ENCODE data around the gene GPR63.

Gene GPR63

GRCh38 chr6:96864216-96865054, 27.2 kb upstream of the GPR63 start:
- TF ChIP-seq, protein P1, sequence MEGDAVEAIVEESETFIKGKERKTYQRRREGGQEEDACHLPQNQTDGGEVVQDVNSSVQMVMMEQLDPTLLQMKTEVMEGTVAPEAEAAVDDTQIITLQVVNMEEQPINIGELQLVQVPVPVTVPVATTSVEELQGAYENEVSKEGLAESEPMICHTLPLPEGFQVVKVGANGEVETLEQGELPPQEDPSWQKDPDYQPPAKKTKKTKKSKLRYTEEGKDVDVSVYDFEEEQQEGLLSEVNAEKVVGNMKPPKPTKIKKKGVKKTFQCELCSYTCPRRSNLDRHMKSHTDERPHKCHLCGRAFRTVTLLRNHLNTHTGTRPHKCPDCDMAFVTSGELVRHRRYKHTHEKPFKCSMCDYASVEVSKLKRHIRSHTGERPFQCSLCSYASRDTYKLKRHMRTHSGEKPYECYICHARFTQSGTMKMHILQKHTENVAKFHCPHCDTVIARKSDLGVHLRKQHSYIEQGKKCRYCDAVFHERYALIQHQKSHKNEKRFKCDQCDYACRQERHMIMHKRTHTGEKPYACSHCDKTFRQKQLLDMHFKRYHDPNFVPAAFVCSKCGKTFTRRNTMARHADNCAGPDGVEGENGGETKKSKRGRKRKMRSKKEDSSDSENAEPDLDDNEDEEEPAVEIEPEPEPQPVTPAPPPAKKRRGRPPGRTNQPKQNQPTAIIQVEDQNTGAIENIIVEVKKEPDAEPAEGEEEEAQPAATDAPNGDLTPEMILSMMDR (IDR thresholded peaks at IDR 0.05): no peak
- TF ChIP-seq ZFX (IDR thresholded peaks at IDR 0.05; ENCODE audit: borderline replicate concordance): no peak
- no peak overlapping the region for H3K27ac ChIP-seq

DNA sequence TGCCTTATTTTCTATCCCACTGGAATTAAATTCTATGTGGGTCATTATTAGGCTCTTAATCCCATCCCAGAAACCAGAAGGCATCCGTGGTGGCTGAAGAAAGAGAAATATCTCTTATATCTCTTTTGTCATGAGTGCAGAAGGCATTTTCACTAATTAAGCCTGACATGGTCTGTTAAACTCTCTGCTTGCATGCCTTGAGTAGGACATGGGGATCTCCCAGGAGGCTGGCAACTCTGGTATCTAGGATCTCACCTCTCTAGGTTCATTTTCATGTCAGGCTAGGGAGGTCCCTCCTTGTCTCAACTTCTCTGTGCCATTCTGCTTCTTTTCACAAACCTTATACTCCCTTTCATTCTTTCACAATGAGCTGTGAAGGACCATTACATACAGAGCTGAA, 25.3 kb upstream of the GPR63 start:
- no peak overlapping the region for H3K27ac ChIP-seq
- no peak for TF ChIP-seq ZFX (IDR thresholded peaks at IDR 0.05; ENCODE audit: borderline replicate concordance)
- TF ChIP-seq, protein P1 (IDR thresholded peaks at IDR 0.05): no peak

GRCh38 chr6:96861588-96861987, 24.3 kb upstream of the GPR63 start:
- TF ChIP-seq ZFX (IDR thresholded peaks at IDR 0.05; ENCODE audit: borderline replicate concordance): no peak
- TF ChIP-seq, protein P1 (IDR thresholded peaks at IDR 0.05): no peak
- no peak overlapping the region for H3K27ac ChIP-seq

DNA sequence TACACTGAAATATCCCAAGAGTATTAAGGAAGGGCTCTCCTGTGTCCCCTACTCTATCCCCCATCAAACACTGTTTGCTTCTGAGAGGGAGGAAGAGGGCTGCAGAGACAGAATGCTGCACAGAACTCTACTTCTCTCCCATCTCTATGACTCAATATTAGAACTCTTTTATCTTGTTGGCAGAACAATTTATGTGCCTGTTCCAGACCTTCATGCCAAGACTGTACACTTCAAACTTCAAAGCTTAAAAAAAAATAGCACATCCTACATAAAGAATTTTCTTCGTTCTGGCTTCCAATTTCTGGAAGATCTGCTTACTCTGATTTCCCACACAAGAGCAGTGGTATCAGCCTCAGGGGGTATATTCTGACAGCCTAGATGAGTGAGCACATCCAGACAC, 19.6 kb upstream of the GPR63 start:
- TF ChIP-seq, protein P1 (IDR thresholded peaks at IDR 0.05): no peak
- TF ChIP-seq ZFX (IDR thresholded peaks at IDR 0.05; ENCODE audit: borderline replicate concordance): no peak
- no peak overlapping the region for H3K27ac ChIP-seq

DNA sequence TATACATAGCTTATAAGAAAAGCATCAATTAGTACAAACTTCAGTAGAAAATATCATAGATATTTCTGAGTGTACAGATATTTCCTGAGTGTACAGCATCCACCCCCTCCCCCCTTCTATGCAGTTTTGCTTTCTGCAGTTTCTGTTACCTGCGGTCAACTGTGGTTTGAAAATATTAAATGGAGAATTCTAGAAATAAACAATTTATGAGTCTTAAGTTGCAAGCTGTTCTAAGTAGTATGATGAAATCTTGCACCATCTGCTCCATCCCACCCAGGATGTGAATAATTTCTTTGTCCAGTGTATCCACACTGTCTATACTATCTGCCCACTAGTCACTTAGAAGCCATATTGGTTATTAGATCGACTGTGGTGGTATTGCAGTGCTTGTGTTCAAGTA, 15.8 kb upstream of the GPR63 start:
- TF ChIP-seq ZFX (IDR thresholded peaks at IDR 0.05; ENCODE audit: borderline replicate concordance): no peak
- TF ChIP-seq, protein P1 (IDR thresholded peaks at IDR 0.05): no peak
- no peak overlapping the region for H3K27ac ChIP-seq

DNA sequence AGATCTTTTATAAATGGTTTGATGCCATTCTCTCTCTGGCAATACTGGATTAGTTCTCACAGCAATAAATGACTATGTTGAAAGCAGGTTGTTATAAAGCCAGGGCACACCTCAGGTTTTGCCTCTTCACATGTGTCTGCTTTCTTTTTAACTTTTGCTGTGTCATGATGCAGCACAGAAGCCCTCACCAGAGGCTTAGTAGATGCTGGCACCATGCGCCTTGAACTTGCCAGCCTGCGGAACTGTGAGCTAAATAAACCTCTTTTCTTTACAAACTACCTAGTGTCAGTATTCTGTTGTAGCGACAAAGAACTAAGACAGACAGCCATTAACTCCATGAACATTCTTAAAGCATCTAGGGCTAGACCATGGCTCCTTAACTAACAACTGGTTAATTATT, 15.3 kb upstream of the GPR63 start:
- H3K27ac ChIP-seq: no peak overlapping the region
- TF ChIP-seq, protein P1 (IDR thresholded peaks at IDR 0.05): no peak
- TF ChIP-seq ZFX (IDR thresholded peaks at IDR 0.05; ENCODE audit: borderline replicate concordance): no peak

DNA sequence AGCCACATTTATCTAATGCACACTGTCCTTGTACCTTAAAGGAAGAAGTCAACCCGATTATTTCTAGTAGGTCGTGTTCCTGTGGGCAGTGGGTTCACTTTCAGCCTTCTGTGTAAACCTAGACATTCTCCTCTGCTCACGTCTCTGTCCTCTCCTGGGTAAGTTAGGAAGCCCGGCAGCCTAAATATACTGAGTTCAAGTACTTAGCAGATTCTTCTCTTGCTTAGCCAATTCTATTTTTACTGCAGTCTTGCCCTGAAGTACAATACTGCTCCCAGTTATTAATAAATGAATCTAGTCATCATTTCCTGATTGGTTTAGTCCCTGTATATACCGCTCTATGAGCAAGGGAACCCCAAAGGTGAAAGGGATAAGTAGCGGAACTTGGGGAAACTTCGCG, 14.6 kb upstream of the GPR63 start:
- no peak overlapping the region for H3K27ac ChIP-seq
- TF ChIP-seq ZFX (IDR thresholded peaks at IDR 0.05; ENCODE audit: borderline replicate concordance): no peak

Data from 22Rv1 (cell line).